HG02870 (cell line): ENCODE results near the gene TMED6.
"Not testable (repeated sequence)": the region's sequence is repeated elsewhere in the genome, so short reads cannot be mapped to it uniquely, and the experiment has no call there.

Experiments used
- ATAC-seq: cut with Tn5 transposase; IDR thresholded peaks from one replicate; pipeline ENCODE4 v1.9.1; 2021; ENCODE audit warnings: mild to moderate bottlenecking, moderate library complexity; ENCODE audit not compliant: unreplicated experiment

Gene TMED6

DNA sequence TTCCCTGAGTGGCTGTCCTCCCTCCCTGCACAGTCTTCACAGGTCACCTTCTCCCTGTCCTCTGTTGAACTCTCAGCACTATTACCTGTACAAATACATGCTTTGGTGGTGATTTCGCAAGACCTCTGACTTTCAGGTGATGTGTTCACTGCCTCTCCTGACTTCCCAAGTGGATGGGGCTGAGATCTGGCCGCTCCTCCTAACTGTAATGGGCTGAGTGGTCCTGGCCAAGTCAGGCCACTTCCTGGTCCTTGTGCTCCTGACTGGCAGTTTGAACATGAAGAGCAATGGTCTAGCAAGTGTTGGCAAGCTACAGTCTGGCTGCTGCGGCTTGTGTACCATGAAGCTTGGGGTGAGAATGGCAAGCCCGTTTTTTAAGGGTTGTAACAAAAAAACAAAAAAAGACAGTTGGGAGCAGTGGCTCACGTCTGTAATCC, 11.7 kb upstream of the TMED6 start:
- no peak for ATAC-seq

GRCh38 chr16:69360070-69360469, 8.5 kb upstream of the TMED6 start:
- not testable (repeated sequence) for ATAC-seq

- ATAC-seq: no peak
Measured at GRCh38 chr16:69350536-69351133, 951 bp downstream of the TMED6 start.

- no peak for ATAC-seq
Measured at GRCh38 chr16:69349536-69349935, 2.0 kb downstream of the TMED6 start.

DNA sequence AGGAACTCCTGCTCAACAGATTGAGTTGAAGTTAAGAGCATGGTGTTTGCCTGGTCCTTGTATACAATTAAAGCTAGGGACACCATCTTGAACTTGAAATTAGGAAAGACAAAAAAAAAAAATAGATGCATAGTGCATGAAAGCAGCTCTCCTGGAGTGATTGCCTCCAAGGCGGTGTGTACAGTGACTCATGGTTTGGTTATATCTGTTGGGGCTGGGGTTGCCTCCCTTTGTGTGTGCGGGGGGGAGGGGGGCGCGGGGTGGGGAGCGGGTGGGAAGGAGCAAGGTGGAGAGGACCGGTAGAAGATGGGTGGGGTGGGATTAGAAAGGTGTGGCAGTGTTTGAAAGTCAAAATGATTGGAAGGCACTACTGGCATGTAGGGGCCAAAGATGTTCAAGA, 3.4 kb downstream of the TMED6 start:
- no peak for ATAC-seq

DNA sequence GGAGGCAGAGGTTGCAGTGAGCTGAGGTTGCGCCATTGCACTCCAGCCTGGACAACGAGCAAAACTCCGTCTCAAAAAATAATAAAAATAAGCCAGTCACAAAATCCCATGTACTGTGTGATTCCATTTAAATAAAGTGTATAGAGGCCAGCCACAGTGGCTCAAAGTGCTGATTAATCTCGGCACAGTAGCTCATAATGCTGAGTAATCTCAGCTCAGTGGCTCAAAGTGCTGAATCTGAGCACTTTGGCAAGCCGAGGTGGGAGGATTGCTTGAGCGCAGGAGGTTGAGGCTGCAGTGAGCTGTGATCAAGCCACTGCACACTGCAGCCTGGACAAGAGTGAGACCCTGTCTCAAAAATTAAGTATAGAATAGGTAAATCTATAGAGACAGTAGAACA, 4.9 kb downstream of the TMED6 start:
- ATAC-seq: no peak

DNA sequence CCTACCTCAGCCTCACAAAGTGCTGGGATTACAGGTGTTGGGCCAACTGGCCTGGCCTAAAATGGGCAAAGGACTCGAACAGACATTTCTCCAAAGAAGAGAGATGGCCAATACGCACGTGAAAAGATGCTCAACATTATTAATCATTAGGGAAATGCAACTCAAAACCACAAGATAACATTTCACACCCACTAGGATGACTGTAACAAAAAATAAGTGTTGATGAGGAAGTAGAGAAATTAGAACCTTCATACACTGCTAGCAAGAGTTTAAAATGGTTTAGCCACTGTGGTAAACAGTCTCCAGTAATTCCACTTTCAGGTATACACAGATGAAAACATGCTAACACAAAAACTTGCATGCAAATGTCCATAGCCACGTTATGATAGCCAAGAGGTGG, 5.7 kb downstream of the TMED6 start:
- ATAC-seq: no peak

DNA sequence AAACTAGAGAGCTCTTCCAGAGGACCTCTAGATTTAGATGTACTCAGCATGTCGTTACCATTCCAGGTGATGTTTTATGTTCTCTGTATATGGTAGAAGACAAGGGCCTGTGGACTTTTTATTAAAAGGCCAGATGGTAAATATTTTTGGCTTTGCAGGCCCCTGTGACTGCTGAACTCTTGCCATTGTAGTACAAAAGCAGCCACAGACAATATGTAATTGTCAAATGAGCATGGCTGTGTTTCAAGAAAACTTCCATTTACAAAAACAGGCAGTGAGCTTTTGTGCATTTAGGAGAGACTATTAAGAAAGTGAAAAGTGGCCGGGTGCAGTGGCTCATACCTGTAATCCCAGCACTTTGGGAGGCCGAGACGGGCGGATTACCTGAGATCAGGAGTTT, 7.4 kb downstream of the TMED6 start:
- no peak for ATAC-seq

GRCh38 chr16:69340095-69340644, 11.4 kb downstream of the TMED6 start:
- ATAC-seq: no peak

DNA sequence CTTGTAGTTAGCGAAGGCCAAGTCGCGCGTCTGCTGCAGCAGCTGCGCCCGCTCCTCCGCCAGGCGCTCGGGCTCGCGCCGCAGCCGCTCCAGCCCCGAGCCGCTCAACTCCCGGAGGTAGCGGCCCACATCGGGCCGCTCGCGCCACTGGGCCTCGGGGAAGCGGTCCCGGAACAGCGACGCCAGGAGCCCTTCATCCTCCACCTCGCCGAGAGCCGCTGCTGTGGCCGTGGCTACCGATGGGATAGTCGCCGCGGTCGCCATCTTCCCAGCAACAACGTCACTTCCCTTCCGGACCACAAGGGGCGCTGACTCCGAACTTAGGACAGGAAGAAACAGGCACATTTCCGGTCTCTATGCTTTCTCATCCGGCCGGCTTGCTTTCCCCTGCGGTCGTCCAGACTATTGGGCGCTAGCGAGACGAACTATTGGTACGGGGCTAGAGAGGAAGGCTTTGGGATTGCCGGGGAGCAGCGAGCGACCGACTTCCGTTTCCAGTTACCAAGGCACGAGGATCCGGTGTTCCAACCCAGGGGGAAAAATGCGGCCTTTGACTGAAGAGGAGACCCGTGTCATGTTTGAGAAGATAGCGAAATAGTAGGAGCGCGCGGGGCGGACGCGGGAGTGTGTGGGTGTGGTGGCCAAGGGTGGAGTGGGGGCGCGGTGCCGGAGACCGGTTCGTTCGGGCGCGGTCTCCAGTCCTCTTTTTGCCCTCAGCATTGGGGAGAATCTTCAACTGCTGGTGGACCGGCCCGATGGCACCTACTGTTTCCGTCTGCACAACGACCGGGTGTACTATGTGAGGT, 12.1 kb downstream of the TMED6 start, which contains the start of the genes COG8 and NIP7:
Gene COG8, minus strand, starts transcription at position 276 of the 806 bp plus-strand sequence. Its CDS starts 12 bp downstream, at position 264.
Gene NIP7, plus strand, starts transcription at position 484 of the 806 bp plus-strand sequence. Its CDS starts 58 bp downstream, at position 542.
- peak; percentile 92 for ATAC-seq

GRCh38 chr16:69338557-69339288, 12.9 kb downstream of the TMED6 start:
- ATAC-seq: no peak

DNA sequence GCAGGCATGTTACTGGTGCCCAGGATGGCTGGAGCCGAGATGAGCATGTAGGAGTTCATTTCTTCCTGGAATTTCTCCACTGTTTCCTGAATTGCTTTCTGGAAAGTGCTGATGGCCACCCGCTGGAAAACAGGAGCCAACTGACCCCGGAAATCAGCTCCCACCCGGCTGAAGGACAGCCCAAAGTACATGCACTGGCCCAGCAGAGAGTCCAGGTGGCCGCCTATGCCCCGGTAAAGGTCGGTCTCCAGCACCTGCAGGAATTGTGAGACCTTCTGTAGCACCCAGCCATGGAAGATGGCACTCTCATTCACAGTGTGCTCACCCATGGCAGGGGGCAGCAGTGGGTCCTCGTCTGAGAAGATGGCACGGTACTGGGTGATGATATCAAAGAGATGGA, 16.9 kb downstream of the TMED6 start:
- ATAC-seq: no peak

GRCh38 chr16:69330286-69331109, 21.1 kb downstream of the TMED6 start, which contains the start of gene PDF:
Gene PDF (minus strand): TSS chr16:69330588. CDS start chr16:69330570, 18 bp downstream.
- peak; percentile 92 for ATAC-seq

- ATAC-seq: peak; percentile 32
Measured at GRCh38 chr16:69329369-69330285, 22.0 kb downstream of the TMED6 start.

GRCh38 chr16:69328854-69329316, 22.7 kb downstream of the TMED6 start:
- ATAC-seq: no peak

DNA sequence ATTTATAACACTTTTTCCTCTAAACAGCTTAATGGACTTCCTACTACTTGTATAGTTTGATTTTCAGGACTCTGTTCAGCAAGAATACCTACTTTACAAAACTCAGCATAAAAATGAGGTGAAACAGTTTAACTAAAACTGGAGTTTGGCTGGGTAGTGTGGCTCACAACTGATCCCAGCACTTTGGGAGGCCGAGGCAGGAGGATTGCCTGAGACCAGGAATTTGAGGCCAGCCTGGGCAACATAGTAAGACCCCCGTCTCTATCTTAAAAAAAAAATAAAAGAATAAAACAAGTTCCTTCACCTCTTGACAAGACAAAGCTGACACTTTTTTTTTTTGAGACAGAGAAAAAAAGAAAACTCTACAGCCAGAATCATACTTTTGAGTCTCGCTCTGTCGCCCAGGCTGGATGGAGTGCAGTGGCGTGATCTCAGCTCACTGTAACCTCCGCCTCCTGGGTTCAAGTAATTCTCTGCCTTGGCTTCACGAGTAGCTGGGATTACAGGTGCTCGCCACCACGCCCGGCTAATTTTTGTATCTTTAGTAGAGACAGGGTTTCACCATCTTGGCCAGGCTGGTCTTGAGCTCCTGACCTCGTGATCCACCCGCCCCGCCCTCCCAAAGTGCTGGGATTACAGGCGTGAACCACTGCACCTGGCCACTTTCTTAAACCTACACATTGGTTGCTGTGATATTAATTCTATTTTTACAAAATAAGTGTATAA, 23.8 kb downstream of the TMED6 start:
- ATAC-seq: no peak

DNA sequence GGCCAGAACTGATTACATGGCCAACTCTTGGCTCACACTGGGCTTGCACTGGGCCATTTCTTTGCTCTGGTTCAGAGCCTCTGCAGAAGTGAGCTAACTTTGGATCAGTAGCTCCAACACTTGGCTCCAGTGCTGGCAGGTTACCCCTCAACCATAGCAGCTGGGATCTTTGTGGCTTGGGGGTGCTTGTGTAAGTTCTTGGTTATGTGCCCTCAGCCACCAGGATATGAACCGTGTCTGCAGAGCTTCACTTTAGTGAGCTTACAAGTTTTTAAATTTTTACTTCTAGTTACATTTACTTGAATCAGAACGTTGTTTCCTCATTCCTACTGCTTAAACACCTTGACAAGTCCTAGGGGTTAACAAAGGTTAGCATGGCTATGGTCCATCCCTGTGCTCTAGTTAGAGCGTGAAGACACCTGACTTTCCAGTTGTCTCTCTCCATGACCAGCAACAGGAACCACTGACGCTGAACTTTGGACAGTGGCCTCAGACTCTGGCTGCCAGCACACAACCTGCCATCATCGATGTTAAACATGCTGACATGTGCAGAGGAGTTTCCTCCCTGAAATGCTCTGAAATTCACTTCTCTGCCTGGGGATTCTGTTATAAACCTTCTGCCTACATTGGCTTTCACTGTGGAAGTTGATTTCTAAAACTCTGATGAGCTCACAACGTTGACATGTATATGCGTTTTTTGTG, 25.3 kb downstream of the TMED6 start:
- ATAC-seq: no peak

DNA sequence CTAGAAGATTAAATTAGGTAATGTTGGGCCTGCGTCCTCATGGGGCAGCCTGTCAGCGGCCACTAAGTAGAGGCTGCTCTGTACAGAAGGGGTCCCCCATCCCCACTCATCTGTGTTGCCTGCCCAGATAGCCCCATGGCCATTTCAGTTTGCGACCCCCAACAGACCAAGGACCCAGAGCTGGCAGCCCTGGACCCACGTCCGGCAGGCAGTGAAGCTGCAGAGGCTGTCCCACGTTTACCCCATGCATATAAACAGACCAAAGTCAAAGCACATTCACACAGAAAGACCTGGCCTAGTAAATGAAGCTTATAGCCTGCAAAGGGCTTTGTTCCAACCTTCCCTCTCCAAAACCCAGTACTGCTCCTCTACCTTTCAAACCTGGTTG, 25.8 kb downstream of the TMED6 start:
- no peak for ATAC-seq
